HG03103 (cell line): ENCODE results near the gene BBOF1.
"Not testable (repeated sequence)": the region's sequence is repeated elsewhere in the genome, so short reads cannot be mapped to it uniquely, and the experiment has no call there.

Source experiments
- ATAC-seq: cut with Tn5 transposase; IDR thresholded peaks from one replicate; pipeline ENCODE4 v1.9.1; 2021; ENCODE audit warnings: low read depth; ENCODE audit not compliant: unreplicated experiment

The BBOF1 gene, protein sequence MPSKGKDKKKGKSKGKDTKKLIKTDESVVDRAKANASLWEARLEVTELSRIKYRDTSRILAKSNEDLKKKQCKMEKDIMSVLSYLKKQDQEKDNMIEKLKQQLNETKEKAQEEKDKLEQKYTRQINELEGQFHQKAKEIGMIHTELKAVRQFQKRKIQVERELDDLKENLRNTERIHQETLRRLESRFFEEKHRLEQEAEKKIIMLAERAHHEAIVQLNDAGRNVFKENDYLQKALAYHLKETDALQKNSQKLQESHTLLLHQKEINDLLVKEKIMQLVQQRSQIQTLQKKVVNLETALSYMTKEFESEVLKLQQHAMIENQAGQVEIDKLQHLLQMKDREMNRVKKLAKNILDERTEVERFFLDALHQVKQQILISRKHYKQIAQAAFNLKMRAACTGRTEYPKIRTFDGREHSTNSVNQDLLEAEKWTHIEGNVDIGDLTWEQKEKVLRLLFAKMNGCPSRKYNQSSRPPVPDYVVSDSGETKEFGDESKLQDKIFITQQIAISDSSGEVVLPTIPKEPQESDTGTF

DNA sequence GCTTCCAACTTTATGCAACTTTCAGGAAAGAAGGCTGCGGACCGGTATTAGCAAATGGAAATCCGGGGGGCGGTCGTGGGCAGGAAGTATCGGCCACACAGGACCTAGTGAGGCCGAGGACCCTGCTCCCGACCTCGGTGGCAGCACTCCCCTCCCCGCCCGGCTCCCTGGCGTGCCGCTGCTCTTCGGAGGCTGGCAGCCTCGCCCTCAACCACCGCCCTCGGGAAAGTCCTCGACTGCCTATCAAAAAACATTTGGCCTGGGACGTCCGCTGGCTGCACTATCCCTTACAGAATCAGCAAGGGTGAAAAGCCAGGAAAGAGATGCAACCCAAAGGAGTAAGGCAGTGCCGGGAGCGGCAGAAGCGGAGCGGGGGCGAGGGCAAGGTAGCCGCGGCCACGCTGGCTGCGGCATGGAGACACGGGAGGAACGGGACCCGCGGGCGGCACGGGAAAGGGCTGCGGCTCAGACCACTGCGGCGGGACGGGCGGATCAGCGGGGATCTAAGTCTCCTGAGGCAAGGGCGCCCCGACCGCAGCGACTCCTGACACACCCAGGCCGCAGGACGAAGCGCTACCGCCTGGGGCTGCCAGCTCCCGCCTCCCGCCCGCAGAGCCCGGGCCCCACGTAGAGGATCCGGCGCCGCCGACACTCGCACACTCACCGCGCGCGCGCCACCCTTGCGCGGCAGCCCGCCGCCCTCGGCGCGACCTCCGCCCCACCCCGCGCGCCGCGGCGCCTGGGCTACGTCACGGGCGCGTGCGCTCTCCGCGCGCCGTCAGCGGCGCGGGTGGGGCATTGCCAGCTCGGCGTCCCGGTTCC is at the start of gene BBOF1, which contains the start of gene ENTPD5:
TSS of gene BBOF1 (plus strand) at position 764 of the 822 bp plus-strand sequence. CDS start 130 bp downstream, outside the sequence.
TSS of gene ENTPD5 (minus strand) at position 703 of the 822 bp plus-strand sequence. CDS start 31,186 bp downstream, outside the sequence.
- ATAC-seq = peak; percentile 93

DNA sequence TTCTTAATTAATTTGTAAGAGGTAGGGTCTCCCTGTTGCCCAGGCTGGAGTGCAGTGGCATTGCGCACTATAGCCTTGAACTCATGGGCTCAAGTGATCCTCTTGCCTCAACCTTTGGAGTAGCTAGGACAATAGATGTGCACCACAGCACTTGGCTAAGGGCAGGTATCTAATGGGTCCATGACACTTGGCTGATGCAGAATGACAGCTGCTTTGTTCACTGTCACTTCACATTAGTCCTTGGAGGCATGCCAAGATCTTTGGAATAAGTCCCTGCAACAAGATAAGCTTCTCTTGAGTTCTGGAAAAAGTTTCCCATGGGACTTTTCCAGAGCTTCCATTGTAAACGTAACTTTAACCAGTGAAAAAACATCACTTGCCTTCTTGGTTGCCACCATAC is 45.7 kb upstream of the BBOF1 start:
- no peak for ATAC-seq

DNA sequence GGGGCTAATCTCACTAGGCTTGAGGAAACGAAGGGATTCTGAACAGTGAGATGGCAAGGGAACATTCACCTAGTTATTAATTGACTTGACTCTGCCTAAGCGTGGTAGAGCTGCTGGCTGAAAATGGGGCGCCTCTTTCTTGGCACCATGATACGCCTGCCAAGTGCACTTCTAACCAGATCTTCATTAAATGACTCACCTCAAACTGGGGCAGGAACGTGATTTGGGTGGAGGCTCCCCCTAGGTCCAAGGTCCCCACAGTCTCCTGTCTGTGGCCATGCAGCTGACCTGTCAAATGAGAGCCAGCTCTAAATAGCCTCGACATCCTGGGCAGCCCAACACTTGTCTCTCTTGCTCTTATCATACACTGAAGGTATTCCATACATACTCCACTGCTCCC is 43.0 kb upstream of the BBOF1 start:
- no peak for ATAC-seq

DNA sequence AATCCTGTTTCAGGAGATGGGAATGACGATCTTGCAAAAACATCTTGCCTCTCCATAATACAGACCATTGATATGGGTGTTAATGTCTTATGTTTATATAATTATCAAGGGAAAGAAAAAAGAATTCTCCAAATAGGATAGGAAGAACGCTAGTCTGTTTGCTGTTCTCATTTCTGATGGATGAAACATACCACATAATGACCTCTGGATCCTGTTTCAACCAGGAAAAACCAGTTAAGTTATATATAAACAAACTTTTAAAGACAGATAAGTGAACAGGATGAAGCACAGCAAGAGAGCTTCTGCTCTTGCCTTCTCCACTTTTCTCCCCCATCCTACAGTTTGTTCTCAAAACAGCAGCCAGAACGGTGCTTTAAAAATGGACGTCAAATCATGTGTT is 41.3 kb upstream of the BBOF1 start:
- ATAC-seq = no peak

DNA sequence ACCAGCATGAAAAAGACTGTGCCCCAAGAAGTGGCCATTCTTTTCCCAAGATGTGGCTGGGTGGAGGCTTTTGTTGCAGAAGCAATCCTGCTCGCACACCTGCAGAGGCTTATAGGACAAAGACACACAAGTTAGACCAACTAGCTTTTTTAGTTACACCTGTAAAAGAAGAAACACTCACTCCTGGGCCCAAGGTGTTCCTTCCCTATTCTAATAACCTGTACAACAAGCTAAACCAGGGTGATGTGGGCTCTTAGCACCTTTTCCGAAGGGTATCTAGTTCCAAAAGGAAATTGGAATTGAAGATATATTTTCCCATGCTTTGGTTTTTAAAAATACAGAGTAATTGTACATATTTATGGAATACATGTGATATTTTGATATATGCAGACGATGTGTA is 31.1 kb upstream of the BBOF1 start:
- no peak for ATAC-seq

DNA sequence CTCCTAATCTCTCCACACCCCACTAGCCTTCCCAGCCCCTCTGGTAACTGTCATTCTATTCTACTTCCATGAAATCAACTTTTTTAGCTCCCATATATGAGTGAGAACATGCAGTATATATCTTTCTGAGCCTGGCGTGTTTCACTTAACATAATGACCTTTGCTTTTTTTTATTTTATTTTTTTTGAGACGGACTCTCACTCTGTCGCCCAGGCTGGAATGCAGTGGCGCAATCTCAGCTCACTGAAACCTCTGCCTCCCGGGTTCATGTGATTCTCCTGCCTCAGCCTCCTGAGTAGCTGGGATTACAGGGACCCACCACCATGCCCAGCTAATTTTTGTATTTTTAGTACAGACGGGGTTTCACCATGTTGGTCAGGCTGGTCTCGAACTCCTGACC is 30.5 kb upstream of the BBOF1 start:
- ATAC-seq = not testable (repeated sequence)

DNA sequence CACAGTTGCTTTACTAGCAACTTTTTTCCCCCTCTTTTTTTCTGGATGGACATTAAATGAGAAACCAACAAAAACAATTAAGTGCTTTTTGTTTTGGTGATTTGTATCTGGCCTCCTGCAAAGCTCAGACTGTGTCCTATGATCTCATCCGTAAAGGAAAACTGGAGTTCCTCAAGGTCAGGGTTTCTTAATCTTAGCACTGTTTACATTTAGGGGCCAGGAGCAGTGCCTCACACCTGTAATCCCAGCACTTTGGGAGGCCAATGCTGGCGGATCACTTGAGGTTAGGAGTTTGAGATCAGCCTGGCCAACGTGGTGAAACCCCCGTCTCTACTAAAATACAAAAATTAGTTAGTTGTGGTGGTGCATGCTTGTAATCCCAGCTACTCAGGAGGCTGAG is 28.1 kb upstream of the BBOF1 start:
- ATAC-seq = no peak

DNA sequence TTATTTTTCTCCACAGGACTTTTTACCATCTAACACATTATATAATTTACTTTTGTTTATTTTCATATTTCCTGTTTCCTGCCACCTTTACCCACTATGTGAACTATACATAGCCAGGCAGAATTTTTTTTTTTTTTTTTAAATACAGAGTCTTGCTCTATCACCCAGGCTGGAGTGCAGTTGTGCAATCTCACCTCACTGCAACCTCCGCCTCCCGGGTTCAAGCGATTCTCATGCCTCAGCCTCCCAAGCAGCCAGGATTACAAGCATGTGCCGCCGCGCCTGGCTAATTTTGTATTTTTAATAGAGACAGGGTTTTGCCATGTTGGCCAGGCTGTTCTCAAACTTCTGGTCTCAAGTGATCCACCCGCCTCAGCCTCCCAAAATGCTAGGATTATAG is 24.2 kb upstream of the BBOF1 start:
- not testable (repeated sequence) for ATAC-seq

DNA sequence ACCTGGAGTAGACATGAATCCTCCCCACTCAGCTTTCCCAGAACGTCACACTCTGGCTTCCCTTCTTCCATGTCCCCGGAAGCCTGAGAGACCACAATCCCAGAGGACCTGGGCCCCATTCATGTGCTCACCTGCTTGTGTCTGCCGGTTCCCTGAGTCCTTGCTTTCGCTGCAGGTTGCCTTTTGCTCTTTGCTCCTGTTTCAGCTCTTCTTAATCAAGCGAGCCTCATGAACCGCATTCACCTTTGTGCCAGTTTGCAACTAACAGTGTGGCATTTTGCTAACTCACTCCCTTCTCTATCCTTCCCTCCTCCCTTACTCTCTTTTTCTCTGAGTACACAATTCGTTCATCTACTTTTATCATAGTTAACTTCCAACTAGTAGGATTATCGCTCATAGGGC is 23.2 kb upstream of the BBOF1 start:
- no peak for ATAC-seq

DNA sequence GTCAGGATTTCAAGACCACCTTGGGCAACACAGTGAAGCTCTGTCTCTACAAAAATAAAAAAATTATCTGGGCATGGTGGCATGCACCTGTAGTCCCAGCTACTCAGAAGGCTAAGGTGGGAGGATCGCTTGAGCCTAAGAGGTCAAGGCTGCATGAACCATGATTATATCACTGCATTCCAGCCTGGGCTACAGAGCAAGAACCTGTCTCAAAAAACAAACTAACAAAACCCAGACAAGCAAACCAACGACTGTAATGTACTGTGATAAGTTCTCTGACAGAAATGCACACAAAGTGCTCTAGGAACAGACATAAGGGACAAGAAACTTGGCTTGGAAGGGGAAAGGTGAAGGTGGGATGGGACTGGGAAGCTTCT is 22.4 kb upstream of the BBOF1 start:
- ATAC-seq = no peak

DNA sequence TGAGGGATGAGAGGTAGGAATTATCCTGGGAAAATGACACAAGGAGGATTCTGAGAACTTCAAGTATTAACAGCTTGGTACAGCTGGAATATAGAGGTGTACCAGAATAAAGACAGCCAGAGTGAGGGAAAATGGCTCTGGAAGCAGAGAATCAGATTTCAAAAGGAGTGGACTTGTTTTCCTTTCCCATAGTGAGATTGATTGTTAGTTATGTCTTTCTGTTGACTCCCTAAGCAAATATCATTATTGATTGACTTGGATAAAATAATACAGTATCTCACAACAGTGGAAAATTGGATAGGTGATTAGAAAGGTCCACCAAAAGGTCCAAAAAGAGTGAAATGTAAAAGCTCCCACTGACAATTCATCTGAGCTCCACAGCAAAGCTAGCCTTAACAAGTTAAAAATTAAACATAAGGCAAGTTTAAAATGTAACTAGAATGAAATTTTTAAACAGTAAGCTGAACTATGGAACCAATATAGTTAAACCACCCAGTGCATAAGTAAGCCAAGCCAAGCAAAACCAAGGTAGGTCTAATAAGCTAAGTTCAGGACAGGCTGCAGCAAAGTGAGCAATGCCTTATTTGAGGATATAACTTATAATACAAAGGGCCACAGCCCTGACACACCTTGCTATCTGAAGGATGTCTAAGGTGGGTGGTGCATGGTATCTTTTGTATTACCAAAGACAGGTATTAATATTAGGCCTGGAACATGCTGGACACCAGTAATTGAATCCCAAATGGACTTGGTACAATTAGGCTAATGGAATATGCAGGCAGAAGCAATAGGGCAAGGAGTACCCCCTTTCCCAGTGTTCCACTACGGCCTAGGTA is 21.8 kb upstream of the BBOF1 start:
- ATAC-seq = no peak

DNA sequence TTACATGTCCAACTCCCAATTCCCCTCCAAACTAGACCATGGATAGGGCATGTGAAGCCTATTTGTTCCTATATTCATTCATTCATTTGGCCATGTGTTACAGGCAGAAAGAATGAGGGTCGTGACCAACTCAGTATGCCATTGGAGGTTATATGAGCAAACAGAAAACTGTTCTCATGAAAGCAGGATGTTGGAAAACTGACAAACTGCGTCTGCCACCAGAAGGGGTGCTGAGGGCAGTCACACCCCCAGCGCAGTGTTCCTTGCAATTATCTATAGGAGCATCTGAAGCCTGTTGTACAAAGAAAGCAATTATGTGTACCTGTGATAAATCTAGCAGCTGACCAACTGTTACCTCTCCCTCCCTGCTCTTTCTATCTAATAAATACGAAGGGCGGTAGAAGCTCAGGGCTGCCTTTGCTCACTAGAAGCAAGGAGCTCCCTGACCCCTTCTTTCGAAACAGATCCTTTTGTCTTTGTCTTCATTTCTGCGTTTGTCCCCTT is 21.2 kb upstream of the BBOF1 start:
- no peak for ATAC-seq

DNA sequence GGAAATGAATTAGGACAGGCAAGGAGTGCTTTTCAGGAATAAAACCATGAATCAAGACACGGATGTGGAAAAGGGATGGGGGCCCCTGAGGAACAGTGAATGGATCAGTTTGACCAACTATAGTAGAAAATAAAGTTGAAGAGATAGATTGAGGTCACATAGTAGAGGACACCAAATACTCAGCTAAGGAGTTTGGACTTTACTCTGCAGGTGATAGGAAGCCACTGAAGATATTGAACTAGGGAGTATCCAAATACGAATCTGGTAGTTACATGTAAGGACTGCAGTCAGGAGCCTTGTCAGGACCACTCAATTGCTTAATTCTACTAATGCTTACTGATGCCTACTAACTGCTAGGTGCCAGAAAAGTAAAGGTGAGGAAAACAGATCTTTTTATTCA is 20.4 kb upstream of the BBOF1 start:
- no peak for ATAC-seq

DNA sequence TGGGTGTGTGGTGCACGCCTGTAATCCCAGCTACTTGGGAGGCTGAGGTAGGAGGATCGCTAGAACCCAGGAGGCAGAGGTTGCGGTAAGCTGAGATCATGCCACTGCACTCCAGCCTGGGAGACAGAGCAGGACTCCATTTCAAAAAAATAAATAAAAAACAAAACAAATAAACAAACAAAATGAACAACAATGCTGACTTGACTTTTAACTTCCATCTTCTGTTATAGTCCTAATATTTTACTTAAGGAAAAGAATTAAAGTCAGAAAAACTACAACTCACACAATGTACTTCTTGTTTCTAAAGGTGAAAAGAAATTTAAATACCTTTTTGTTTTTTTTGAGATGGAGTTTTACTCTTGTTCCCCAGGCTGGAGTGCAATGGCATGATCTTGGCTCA is 13.5 kb upstream of the BBOF1 start:
- not testable (repeated sequence) for ATAC-seq

DNA sequence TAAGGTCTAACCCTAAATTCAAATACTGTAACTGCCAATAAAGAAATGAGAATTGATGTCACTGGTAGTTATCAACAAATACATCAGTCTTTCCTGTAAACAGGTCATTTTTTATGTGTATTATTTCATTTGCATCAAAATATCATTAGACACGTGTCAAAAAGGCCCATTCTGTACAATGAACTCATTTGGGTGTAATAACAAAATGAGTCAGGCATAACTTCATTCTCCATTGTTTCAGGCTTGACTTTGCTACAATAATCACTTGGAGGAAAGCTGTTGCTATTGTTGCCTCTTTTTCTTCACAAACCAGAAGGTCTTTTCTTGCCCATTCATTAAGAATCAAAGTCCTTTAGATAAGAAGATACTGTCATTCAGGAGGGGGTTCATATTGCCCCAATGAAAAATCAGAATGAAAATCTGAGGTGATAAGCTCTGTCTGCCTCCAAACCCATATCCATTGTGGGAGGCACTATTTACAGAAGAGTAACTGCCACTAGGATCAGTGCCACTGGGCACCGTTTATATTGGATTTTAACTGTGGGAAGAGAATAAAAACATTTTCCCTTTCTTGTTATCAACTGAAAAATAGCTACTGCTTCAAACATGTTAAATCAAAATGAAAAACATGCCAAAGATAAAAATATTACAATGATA is 10.2 kb upstream of the BBOF1 start:
- ATAC-seq = no peak

DNA sequence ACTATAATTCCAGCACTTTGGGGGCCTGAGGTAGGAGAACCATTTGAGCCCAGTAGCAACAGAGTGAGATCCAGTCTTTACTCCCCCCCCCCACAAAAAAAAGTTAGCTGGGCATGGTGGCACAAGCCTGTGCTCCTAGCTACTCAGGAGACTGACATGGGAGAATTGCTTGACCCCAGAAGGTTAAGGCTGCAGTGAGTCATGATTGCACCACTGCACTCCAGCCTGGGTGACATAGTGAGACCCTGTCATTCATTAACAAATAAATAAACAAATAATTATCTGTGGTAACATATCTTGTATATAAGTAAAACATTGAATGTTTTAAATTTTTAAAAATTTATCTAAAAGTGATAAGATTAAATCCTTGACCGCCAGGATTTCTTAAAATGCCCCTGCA is 4.8 kb upstream of the BBOF1 start:
- no peak for ATAC-seq

DNA sequence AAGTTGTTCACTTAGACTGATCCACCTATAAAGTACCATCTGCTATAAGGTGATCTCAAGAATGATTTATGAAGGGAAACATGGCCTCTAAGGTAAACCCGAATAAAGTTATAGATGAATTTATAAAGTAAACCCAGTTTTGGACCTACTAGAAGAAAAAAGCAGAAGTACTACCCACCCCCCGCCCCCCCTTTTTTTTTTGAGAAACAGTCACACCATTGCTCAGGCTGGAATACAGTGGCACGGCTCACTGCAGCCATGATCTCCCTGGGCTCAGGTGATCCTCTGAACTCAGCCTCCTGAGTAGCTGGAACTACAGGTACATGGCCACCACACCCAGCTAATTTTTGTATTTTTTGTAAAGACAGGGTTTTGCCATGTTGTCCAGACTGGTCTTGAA is 4.0 kb upstream of the BBOF1 start:
- no peak for ATAC-seq

DNA sequence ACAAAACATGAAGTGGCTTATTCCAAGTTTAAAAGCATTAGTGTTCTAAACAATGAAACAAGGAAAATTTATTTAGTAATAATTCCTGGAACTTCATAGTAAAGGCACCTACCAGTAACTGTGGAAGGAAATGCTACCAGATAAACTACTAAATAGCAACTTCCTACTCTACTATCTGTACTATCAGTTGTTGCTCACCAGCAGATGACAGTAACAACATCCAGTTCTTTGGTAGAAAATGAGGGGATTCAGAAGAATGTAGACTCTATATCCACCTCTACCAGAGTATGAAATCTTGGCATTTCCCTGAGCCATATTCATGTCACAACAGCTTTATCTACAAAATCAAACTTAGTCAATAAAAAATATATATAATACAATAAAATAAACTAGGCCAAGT is 3.2 kb upstream of the BBOF1 start:
- no peak for ATAC-seq

DNA sequence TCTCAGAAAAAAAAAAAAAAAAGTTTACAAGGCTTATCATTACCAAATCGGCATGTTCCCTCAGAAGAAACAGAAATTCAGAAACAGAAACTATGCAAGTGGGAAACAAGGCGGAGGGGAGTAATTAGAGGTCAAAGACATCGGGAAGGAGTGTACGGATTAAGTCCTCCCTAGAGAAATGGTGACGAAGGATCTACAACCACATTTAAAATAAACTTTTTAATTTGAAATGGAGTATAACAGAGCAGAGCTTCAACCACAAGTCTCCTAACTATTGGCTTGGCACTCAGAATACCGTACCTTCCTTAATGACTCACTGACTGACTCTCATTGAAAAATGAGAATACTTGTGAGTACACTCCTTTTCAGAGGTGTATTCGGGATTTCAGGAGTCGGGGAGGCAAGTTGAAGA is 969 bp upstream of the BBOF1 start:
- ATAC-seq = no peak
